ENCODE data around the gene RALGAPA2.

RALGAPA2 gene

DNA sequence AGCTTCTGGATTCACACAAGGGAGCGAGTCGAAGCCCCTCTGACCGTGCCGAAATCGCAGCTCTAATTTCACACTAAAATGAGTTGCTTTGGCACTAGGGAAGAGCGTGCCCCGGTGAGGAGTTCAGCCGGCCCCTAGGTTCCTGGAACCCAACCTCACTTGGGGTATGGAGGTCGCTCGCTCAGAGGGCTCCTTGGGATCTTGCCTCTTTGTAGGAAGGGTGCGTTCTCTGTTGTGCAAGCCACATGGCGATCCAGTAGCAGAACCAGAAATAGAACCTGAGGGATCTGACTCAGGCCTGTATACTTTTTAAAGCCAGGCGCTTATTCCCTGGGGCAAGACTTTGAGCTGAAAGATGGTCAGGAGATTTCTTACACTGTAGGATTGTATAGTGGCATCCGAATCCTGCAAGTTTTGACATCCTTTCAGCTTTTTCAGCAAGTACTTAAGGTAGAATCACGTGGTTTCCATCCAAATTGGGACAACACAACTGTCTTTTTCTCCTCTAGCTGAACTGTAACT, 861 bp upstream of the RALGAPA2 start:
- H3K9me3 ChIP-seq (ENCODE audit: control insufficient read depth, low read length), result no peaks in the 10 kb centered on the region
- peaks cover 7% of the 10 kb centered on the region for H3K4me1 ChIP-seq (ENCODE audit: control insufficient read depth, insufficient read depth, low read length)
- H3K9ac ChIP-seq (ENCODE audit: low read length), result peak overlapping the region; percentile 77
- no peaks in the 10 kb centered on the region for H3K36me3 ChIP-seq (ENCODE audit: control insufficient read depth, insufficient read depth, low read length)
- H3K4me3 ChIP-seq (ENCODE audit: low read length), result peak overlapping the region; percentile 11
- H3K27me3 ChIP-seq (ENCODE audit: control insufficient read depth, insufficient read depth, low read length), result no peaks in the 10 kb centered on the region

DNA sequence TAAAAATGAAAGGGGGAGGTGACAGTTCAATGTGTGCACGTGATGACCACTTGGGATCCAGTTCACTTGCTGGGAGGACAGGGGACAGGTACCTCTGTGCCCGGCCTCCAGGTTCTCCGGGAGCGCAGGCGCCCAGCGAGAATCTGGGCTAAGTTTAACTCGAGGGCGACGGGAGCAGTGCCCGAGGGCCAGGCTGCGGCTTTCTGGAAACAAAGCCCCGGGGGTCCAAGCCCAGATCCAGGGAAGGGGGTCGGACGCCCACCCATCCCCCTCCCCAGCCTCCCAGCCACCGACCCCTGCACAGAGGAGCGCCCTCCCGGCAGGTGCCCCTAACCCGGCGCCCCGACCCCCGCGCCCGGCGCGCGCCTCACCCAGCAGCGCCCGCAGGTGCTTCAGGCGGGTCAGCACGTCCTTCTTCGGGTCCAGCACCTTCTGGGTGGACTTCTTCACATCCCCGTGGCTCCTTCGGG, 405 bp downstream of the RALGAPA2 start:
- Histone ChIP-seq H3K27me3 (ENCODE audit: control insufficient read depth, insufficient read depth, low read length) (no peaks in the 10 kb centered on the region), H3K9me3 (ENCODE audit: control insufficient read depth, low read length) (no peaks in the 10 kb centered on the region), H3K36me3 (ENCODE audit: control insufficient read depth, insufficient read depth, low read length) (no peaks in the 10 kb centered on the region), H3K4me3 (ENCODE audit: low read length) (peak overlapping the region; percentile 53), H3K4me1 (ENCODE audit: control insufficient read depth, insufficient read depth, low read length) (peaks cover 7% of the 10 kb centered on the region), H3K9ac (ENCODE audit: low read length) (peak overlapping the region; percentile 77)

DNA sequence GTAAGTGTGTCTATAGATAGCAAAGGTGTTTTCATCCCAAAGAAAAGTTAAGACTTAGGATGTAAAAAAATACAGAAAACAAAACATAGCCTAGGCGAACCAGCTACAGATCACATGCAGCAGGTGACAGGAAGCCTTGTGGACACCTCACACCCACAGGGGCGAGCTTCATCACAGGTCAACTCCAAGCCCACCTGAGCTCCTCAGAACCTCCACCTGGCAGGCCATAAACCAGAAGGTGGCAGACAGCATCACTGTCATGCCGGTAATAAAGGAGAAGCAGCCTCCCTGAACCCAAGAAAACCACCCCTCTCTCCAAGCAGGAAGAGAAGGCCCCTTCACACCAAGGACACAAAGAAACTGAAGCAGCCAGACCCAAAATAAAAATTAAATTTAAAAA, 1.0 kb downstream of the RALGAPA2 start:
- Histone ChIP-seq H3K4me3 (ENCODE audit: low read length) (peak overlapping the region; percentile 53), H3K4me1 (ENCODE audit: control insufficient read depth, insufficient read depth, low read length) (peaks cover 13% of the 10 kb centered on the region), H3K27me3 (ENCODE audit: control insufficient read depth, insufficient read depth, low read length) (no peaks in the 10 kb centered on the region), H3K9me3 (ENCODE audit: control insufficient read depth, low read length) (no peaks in the 10 kb centered on the region), H3K9ac (ENCODE audit: low read length) (peak overlapping the region; percentile 77), H3K36me3 (ENCODE audit: control insufficient read depth, insufficient read depth, low read length) (no peaks in the 10 kb centered on the region)

DNA sequence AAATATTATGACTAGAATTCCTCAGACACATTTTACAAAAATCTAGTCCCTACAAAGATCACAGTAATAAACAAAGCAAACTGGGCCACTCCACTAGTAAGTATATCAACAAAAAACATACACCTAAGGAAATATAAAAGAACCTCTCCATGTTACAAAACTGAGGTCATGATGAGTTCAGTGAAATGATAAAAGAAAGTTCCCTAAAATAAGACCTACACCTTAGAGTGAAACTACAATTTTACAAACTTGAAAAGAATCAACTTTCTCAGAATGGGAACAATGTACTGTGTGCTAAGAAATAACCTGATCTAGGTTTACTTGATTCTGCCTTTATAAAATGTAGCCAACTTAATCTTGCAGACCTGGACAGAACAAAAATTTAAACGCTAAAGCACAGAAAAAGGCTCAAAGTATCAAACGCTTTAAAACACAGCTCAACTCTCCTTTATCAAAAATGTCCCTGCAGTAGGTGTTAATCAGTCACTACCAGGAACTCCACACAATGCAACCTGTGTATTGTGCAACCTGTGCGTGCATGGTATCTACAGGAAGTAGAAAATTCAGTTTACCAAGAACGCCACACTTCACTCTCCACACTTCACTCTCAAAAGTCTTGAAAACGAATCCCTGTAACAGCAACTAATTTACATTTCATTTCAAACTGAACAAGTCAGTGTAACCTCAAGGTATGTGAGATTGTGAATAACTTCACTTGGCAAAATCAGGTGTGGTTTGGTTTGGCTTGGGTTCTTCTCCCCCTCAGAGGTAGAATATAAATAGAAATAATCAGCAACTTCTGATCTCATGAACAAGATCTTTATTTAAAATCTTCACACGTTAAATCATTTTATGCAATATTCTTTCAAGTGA, 1.8 kb downstream of the RALGAPA2 start:
- peak overlapping the region; percentile 53 for H3K4me3 ChIP-seq (ENCODE audit: low read length)
- no peaks in the 10 kb centered on the region for H3K27me3 ChIP-seq (ENCODE audit: control insufficient read depth, insufficient read depth, low read length)
- peak overlapping the region; percentile 77 for H3K9ac ChIP-seq (ENCODE audit: low read length)
- no peaks in the 10 kb centered on the region for H3K9me3 ChIP-seq (ENCODE audit: control insufficient read depth, low read length)
- no peaks in the 10 kb centered on the region for H3K36me3 ChIP-seq (ENCODE audit: control insufficient read depth, insufficient read depth, low read length)
- H3K4me1 ChIP-seq (ENCODE audit: control insufficient read depth, insufficient read depth, low read length), result peaks cover 15% of the 10 kb centered on the region

DNA sequence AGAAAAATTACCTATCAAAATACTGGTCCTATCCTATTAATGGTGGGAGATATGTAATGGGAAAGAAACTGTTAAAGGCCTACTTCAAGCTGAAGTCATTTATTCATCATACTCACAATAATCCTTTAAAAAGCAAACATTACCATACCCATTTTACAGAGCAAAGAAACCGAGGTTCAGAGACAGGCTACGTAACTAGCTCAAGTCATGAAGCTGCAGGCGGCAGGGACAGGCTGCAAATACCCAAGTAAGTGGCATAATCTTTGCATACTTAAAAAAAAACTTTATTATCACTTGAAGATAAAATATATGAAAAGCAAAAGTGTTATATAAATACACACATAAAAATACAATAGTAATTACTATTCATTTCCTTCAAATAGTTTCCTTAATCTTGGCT, 2.6 kb downstream of the RALGAPA2 start:
- Histone ChIP-seq H3K9me3 (ENCODE audit: control insufficient read depth, low read length) (no peaks in the 10 kb centered on the region), H3K27me3 (ENCODE audit: control insufficient read depth, insufficient read depth, low read length) (no peaks in the 10 kb centered on the region), H3K9ac (ENCODE audit: low read length) (no peak overlapping the region), H3K4me3 (ENCODE audit: low read length) (no peak overlapping the region), H3K4me1 (ENCODE audit: control insufficient read depth, insufficient read depth, low read length) (peaks cover 15% of the 10 kb centered on the region), H3K36me3 (ENCODE audit: control insufficient read depth, insufficient read depth, low read length) (no peaks in the 10 kb centered on the region)

DNA sequence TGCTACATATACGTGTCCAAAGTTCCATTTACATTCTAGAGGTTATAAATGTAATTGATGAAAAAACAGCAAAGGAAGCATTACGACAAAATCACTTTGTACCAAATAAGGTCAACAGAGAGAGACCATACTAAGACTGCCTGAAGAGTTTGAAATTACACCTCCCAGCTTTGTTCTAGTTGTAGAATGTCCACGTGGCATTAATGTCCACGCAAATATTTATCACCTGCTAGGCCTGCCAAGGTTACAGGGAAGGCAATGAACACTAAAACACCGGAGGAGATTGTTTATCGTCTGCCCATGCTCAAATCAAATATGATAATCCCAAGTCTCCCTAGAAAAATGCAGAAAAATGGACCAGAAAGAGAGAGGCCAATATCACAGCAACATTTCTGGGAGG, 6.2 kb downstream of the RALGAPA2 start:
- Histone ChIP-seq H3K27me3 (ENCODE audit: control insufficient read depth, insufficient read depth, low read length) (no peaks in the 10 kb centered on the region), H3K36me3 (ENCODE audit: control insufficient read depth, insufficient read depth, low read length) (no peaks in the 10 kb centered on the region), H3K4me3 (ENCODE audit: low read length) (no peak overlapping the region), H3K4me1 (ENCODE audit: control insufficient read depth, insufficient read depth, low read length) (peaks cover 18% of the 10 kb centered on the region), H3K9me3 (ENCODE audit: control insufficient read depth, low read length) (no peaks in the 10 kb centered on the region), H3K9ac (ENCODE audit: low read length) (no peak overlapping the region)

DNA sequence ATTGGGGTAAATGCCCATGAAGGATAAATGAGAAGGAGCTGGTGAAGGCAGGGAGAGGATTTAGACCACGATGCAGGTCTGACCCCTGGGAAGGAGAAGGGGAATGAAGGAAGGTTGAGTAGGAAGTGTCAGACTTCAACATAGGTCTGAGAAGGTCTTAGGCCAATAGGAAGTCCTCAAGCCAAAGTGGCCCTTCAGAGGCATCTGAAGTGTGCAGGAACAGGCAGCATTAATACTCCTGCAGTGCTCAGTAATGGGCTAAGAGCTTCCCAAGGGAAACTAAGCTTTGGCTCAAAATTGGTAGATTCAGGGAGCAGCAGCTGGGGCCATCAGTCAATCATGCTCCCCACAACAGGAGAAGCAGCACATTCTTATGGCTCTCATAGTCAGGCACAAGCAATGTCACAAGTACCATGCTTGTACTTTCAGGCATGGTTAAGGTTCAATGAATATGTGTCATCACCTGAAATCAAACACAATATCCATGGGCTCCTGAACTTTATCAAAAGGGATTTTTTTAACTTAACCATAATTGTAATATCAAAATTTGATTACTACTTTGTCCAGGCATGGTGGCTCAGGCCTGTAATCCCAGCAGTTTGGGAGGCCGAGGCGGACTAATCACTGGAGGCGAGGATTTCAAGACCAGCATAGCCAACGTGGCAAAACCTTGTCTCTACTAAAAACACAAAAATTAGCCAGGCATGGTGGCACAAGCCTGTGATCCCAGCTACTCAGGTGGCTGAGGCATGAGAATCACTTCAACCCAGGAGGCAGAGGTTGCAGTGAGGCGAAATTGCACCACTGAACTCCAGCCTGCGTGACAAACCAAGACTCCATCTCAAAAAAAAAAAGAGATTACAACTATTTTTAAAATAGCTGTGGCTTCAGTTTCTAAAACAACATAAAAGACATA, 9.9 kb downstream of the RALGAPA2 start:
- Histone ChIP-seq H3K4me3 (ENCODE audit: low read length) (no peak overlapping the region), H3K4me1 (ENCODE audit: control insufficient read depth, insufficient read depth, low read length) (peaks cover 25% of the 10 kb centered on the region)

DNA sequence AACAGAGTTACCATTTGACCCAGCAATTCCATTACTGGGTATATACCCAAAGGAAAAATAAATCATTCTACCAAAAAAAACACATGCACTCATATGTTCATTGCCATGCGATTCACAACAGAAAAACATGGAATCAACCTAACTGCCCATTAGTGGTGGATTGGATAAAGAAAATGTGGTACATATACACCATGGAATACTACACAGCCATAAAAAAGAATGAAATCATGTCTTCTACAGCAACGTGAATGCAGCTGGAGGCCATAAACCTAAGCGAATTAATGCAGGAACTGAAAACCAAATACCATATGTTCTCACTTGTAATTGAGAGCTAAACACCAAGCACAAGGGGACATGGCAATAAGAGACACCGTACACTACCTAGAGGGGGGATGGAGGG, 12.5 kb downstream of the RALGAPA2 start:
- Histone ChIP-seq H3K27me3 (ENCODE audit: control insufficient read depth, insufficient read depth, low read length) (no peaks in the 10 kb centered on the region), H3K36me3 (ENCODE audit: control insufficient read depth, insufficient read depth, low read length) (no peaks in the 10 kb centered on the region), H3K4me3 (ENCODE audit: low read length) (no peak overlapping the region), H3K4me1 (ENCODE audit: control insufficient read depth, insufficient read depth, low read length) (peaks cover 20% of the 10 kb centered on the region), H3K9me3 (ENCODE audit: control insufficient read depth, low read length) (no peaks in the 10 kb centered on the region), H3K9ac (ENCODE audit: low read length) (no peak overlapping the region)

More for the DNA sequence above, 9.9 kb downstream of the RALGAPA2 start:
- Histone ChIP-seq H3K36me3 (ENCODE audit: control insufficient read depth, insufficient read depth, low read length) (no peaks in the 10 kb centered on the region), H3K27me3 (ENCODE audit: control insufficient read depth, insufficient read depth, low read length) (no peaks in the 10 kb centered on the region), H3K9ac (ENCODE audit: low read length) (no peak overlapping the region), H3K9me3 (ENCODE audit: control insufficient read depth, low read length) (no peaks in the 10 kb centered on the region)

DNA sequence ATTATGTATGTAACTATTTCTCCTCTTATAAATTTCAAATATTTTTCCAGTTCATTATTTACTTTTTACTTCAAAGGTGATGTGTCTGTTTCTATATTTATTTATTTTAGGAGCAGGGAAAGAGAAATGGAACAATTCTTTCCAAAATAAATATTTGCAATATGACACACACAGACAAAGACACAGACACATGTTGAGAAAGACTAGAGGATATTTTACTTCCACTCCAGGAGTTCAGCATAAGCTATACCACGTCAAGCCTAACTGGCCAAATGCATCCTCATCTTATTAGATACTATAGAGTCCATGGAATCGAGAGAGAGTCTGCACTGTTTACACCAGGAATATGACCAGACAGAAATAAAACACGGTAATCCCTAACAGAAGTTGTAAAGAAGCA, 13.3 kb downstream of the RALGAPA2 start:
- H3K4me1 ChIP-seq (ENCODE audit: control insufficient read depth, insufficient read depth, low read length), result peaks cover 20% of the 10 kb centered on the region
- H3K4me3 ChIP-seq (ENCODE audit: low read length), result no peak overlapping the region

DNA sequence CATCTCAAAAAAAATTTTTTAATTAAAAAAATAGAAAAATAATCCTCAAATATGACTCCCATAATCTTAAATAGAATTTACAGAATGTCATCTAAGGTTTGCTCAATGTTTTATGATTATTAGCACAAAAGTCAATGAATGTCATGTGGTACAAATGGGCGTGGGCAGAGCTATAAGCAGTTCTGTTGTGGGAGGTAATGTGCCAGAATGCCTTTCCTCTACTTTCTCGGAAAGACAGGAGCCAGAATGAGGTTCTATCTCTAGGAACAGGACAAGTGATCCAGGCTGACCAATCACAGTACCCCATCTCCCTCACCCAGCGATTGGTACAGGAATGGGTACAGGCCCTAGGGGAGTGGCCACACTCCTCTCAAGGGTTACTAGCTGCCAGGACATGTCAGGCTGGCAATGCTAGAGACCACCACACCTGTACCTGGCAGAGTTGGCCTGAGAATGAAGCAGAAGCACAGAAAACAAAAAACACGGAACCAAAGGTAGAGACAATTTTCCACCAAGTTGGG, 15.1 kb downstream of the RALGAPA2 start:
- Histone ChIP-seq H3K4me1 (ENCODE audit: control insufficient read depth, insufficient read depth, low read length) (peaks cover 14% of the 10 kb centered on the region), H3K4me3 (ENCODE audit: low read length) (no peak overlapping the region), H3K36me3 (ENCODE audit: control insufficient read depth, insufficient read depth, low read length) (no peaks in the 10 kb centered on the region), H3K27me3 (ENCODE audit: control insufficient read depth, insufficient read depth, low read length) (no peaks in the 10 kb centered on the region), H3K9ac (ENCODE audit: low read length) (no peak overlapping the region), H3K9me3 (ENCODE audit: control insufficient read depth, low read length) (no peaks in the 10 kb centered on the region)

More for the DNA sequence above, 13.3 kb downstream of the RALGAPA2 start:
- Histone ChIP-seq H3K27me3 (ENCODE audit: control insufficient read depth, insufficient read depth, low read length) (no peaks in the 10 kb centered on the region), H3K9ac (ENCODE audit: low read length) (no peak overlapping the region), H3K9me3 (ENCODE audit: control insufficient read depth, low read length) (no peaks in the 10 kb centered on the region), H3K36me3 (ENCODE audit: control insufficient read depth, insufficient read depth, low read length) (no peaks in the 10 kb centered on the region)

DNA sequence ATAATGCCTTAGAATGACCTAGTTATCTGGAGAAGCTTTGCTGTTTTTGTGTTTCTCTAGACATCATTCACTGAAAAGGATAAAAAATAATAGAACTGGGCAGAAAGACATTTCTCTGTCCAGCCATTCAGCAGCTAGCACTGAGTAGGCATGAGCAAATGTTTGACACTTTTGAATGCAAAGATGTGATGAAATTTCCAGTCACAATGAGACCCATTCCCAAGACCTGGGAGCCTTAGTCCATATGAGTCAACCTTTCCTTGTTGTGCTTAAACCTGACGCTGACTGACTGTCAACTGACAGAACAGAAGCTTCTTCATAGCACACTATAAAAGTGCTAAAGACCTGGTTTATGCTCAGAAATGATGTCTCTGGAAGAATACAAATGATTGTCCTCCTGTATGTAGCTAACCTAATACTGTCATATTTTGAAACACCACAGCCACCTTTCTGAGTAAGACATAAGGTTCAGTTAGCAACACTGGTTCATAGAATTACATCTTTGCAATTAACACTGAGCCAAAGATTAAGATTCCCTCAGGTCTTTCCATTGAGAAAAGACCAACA, 17.1 kb downstream of the RALGAPA2 start:
- Histone ChIP-seq H3K9me3 (ENCODE audit: control insufficient read depth, low read length) (no peaks in the 10 kb centered on the region), H3K9ac (ENCODE audit: low read length) (no peak overlapping the region), H3K4me1 (ENCODE audit: control insufficient read depth, insufficient read depth, low read length) (peaks cover 14% of the 10 kb centered on the region), H3K4me3 (ENCODE audit: low read length) (no peak overlapping the region), H3K36me3 (ENCODE audit: control insufficient read depth, insufficient read depth, low read length) (no peaks in the 10 kb centered on the region), H3K27me3 (ENCODE audit: control insufficient read depth, insufficient read depth, low read length) (no peaks in the 10 kb centered on the region)

Measured in mucosa of stomach (tissue), 1 donor.